ENCODE results near the gene TAF1D.

GRCh38 chr11:93773045-93773477 is 31.8 kb upstream of the TAF1D start:
- no peak for TF ChIP-seq POLR2AphosphoS5 (IDR thresholded peaks at IDR 0.05)
- TF ChIP-seq, protein P1, sequence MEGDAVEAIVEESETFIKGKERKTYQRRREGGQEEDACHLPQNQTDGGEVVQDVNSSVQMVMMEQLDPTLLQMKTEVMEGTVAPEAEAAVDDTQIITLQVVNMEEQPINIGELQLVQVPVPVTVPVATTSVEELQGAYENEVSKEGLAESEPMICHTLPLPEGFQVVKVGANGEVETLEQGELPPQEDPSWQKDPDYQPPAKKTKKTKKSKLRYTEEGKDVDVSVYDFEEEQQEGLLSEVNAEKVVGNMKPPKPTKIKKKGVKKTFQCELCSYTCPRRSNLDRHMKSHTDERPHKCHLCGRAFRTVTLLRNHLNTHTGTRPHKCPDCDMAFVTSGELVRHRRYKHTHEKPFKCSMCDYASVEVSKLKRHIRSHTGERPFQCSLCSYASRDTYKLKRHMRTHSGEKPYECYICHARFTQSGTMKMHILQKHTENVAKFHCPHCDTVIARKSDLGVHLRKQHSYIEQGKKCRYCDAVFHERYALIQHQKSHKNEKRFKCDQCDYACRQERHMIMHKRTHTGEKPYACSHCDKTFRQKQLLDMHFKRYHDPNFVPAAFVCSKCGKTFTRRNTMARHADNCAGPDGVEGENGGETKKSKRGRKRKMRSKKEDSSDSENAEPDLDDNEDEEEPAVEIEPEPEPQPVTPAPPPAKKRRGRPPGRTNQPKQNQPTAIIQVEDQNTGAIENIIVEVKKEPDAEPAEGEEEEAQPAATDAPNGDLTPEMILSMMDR (IDR thresholded peaks at IDR 0.05), result no peak
